ENCODE data around the gene ACSM6.
A peak's percentile ranks its signal among the peaks of the same experiment; 100 is the strongest.
"Not testable (repeated sequence)": the region's sequence is repeated elsewhere in the genome, so short reads cannot be mapped to it uniquely, and the experiment has no call there.

The ACSM6 gene, protein sequence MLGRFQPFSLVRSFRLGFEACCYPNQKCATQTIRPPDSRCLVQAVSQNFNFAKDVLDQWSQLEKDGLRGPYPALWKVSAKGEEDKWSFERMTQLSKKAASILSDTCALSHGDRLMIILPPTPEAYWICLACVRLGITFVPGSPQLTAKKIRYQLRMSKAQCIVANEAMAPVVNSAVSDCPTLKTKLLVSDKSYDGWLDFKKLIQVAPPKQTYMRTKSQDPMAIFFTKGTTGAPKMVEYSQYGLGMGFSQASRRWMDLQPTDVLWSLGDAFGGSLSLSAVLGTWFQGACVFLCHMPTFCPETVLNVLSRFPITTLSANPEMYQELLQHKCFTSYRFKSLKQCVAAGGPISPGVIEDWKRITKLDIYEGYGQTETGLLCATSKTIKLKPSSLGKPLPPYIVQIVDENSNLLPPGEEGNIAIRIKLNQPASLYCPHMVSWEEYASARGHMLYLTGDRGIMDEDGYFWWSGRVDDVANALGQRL

DNA sequence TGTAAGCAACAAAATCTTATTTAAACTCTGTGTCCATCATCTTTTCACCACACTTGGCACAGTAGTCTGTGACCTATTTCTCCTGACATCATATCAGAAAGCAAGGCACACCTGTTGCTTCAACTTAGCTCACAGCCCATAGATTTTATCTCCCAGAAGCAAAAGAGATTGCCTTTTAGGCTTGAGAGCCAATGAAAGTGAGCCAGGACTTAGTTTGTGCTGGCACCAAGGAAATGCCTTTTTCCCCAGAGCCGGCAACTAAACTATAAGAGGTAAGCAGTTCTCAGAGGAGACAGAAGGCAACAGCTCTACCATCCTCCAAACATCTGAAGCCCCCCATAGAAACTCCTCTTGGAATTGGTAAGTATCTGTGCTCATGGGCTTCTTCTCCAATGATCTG is at the start of gene ACSM6:
Gene ACSM6 (plus strand): TSS at position 295 of the 400 bp plus-strand sequence. CDS start 248 bp downstream, outside the sequence.
- DNase-seq: no peak

DNA sequence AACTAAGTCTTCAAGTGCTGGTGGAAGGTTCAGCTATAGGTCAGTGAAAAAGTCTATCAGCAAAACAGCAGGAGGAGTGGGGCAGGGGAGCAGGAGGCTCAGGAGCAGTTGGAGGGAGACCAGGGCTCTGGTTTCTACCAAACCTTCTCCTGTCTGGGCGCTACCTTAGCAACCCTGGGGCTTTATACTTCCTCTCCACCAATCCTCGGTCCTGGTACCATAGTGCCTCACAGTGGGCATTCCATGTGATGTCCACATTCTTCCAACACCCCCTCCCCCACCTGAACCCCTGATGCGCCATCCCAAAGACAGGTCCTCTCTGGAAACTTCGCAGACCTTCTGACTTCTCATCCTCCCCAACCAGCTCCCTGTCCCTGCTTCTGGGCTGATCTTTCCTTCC is 25.3 kb upstream of the ACSM6 start:
- DNase-seq: no peak

- no peak for DNase-seq
Observed at GRCh38 chr10:95169522-95169921, 24.5 kb upstream of the ACSM6 start.

DNA sequence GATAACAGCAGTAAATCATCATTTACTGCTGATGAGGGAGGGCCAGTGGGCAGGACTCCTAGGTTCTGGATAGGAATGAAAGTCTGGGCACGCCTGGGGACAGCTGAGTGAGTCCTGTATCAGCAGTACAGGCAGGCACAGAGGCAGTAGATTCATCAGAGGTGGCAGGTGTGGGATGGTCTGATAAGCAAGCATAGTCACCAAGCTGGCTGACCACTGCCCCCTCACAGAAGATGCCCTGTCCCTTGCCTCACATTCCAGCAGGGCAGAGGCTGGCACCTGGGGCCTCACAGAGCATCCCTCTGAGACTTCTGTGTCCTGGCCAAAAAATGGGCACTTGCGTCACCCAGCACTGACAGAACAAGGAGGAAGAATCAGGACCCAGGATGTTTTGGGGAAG is 23.2 kb upstream of the ACSM6 start:
- no peak for DNase-seq

GRCh38 chr10:95171336-95171735 is 22.7 kb upstream of the ACSM6 start:
- no peak for DNase-seq

- no peak for DNase-seq
Observed at GRCh38 chr10:95172851-95173250, 21.2 kb upstream of the ACSM6 start.

GRCh38 chr10:95176101-95176500 is 17.9 kb upstream of the ACSM6 start:
- no peak for DNase-seq

DNA sequence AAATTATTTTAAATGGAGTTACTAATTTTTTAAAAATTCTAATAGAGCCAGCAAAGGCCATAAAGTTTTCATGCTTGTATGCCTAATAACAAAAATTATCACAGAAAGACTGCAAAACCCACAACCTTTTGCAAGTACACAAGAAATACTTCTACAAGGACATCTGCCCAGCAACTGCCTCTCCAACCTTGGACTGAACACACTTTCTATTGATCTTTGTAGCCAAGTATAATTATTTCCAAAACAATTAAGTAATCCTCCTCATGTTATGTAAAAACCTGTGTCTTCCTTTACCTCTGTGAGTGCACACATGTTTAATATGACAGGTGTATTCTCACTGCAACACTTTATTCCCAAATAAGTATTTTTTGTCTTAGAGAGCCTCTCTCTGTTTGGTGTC is 16.6 kb upstream of the ACSM6 start:
- DNase-seq: no peak

DNA sequence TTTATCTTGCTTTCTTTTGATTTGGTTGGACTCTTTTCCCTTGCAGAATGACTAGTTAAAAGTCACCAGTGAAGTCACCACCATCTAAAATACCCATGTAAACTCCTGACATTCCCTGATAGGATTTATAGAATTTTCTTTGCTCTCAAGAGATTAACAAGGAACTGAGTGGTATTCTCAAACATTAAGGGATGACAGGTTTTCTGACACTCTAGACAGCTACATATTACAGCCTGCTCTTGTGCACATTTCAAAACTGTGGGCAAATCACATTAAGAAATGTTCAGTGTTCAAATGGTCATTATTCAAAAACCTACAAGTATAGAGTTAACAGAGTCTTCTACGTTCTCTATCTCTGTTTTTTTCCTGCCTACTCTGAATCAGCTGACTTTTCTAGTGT is 15.8 kb upstream of the ACSM6 start:
- no peak for DNase-seq

DNA sequence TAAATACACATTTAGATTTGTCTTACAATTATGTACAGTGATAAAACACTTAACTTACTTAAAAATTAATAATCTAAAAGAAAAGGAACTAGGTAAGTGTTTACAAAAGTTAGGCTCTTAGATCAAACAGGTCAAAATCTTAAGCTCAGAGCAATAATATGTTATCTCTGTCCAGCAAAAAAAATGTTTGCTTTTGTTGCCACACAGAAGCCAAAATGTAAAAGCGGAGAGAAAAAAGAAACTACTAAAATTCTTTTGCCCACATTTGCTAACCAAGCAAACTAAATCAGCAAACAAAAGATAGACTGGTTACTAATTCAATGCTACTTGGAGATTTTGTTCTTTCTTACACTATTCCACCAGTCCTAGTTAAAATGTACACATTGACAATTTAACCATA is 15.2 kb upstream of the ACSM6 start:
- DNase-seq: no peak

DNA sequence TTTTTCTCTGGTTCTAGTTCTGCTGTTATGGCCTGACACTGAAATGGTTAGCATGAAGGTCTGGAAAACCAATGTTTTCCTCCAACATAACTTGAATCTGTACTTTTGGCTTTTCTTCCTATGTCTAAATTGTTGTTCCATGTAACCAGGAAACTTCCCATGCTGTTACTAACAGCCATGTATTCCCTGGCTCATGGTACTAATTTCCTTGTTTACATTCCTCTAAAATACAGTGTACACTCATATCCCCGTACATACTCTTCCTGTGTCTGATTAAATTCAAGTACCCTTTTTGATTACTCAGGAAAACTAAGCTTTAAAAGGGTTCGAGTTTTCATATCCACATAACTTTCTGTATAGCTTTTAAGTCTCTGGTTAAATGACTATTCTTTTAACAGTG is 12.3 kb upstream of the ACSM6 start:
- no peak for DNase-seq

DNA sequence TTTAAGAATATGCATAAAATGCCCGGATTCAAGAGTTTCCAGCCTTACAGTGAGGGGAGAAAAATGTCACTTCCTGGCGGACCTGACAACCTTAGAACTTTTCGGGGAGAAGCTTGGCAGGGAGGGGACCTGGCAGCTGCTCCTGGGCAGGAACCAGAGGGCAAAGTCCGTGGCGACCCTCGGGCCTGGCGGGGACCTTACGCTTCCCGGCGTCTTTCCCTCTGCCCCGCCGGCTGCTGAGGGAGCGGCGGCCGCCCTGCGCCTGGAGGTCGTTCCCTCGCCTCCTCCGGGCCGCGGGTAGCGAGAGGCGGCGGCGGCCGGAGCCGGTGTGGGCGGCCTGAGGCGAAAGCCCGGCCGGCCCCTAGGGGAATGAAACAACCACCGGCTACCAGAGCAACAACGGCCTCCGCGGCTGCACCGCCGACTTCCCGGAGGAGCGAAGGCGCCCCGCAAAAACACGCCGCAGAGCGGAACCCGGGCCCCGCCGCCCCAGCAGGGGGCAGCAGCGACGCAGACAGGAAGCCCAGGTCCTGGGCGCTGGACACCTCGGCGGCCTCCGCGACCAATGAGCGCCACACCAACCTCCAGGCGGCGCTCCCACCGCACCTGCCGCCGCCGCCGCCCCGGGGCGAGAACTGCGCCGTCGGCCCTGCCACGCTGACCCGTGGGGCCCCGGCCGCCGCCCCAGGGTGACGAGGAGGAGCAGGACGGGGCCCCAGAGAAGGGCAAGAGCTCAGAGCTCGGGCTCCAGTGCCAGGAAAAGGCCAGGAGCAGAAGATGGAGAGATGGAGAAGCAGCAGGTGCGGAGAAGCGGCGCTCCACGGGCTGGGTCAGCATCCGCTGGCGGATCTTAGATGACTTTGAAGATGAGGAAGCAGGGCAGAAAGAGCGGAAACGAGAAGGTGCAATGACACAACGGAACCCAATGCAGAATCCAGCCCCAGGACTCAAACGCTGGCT is 10.5 kb upstream of the ACSM6 start:
- DNase-seq: peak; percentile 82

- DNase-seq: no peak
Observed at GRCh38 chr10:95187617-95188016, 6.4 kb upstream of the ACSM6 start.

- DNase-seq: no peak
Observed at GRCh38 chr10:95188593-95188992, 5.4 kb upstream of the ACSM6 start.

- peak; percentile 14 for DNase-seq
Observed at GRCh38 chr10:95196046-95196445, 2.0 kb downstream of the ACSM6 start.

DNA sequence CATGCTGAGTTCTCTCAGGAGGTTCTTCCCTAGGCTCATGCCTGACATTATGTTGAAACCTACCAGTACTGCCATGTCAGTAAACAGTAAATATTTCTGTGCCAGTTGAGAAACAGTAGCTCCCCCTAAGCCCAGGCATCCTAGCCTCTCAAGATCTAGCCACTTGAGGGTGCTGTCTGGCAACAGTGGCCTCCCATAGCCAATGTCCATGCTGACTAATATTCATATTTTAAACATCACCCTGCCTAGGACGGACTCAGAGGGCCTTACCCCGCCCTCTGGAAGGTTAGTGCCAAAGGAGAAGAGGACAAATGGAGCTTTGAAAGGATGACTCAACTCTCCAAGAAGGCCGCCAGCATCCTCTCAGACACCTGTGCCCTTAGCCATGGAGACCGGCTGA is 7.7 kb downstream of the ACSM6 start:
- no peak for DNase-seq

DNA sequence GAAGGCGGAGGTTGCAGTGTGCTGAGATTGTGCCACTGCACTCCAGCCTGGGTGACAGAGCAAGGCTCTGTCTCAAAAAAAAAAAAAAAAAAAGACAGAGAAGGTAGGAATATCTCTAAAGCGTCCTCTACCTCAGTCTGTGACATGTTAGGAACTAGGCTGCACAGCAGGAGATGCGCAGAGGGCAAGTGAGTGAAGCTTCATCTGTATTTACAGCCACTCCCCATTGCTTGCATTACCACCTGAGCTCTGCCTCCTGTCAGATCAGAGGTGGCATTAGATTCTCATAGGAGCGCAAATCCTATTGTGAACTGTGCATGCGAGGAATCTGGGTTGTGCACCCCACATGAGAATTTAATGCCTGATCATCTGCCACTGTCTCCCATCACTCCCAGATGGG is 8.8 kb downstream of the ACSM6 start:
- DNase-seq: not testable (repeated sequence)

DNA sequence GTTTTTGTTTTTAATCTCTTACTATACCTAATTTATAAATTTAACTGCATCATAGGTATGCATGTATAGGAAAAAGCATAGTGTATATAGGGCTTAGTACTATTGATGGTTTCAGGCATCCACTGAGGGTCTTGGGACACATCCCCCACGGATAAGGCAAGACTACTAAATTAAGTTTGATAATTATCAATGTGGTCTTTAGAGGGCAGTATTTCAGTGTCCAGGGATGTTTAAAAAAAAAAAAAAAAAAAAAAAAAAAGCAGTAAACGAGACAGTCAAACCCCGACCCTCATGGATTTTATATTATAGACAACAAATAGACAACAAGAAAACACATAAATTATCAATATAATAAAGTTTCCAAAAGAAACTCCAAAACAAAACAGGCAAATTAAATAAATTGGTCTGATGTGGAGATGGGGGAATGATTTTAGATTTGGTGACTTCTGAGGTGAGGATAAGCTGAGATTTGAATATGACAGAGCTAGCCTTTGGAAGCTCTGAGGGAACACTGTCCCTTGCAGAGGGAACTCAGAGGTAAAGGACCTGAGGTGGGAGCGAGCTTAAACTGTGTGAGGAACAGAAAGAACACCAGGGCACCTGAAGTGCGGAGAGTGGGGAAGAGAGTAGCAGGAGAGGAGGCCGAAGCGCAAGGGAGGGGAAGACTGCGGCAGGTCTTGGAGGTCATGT is 14.8 kb downstream of the ACSM6 start:
- DNase-seq: peak; percentile 2

GRCh38 chr10:95209509-95210127 is 15.6 kb downstream of the ACSM6 start:
- no peak for DNase-seq

DNA sequence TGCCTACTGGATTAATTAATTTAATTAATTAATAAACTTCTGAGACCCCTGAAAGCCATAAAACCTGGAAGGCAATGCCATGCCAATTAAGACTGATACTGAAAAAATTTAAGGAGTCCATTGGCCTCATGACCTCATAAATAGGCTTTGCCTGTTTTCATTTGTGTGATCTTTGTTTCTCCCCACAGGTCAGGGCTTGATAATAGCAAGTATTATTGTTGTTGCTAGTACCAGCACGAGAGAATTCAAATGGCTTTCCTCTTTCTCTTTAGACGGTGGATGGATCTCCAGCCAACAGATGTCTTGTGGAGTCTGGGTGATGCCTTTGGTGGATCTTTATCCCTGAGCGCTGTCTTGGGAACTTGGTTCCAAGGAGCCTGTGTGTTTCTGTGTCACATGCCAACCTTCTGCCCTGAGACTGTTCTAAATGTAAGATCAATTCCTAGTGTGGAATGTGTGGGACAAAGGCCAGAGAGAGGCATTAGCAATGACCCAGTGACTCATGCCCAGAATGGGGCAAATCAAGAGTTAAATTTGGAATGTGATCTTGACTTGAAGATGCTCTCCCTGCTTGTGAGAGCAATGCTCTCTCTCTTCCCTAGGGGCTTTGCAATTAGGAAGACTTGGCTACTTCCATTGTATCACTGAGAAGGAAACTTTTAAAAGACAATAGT is 17.7 kb downstream of the ACSM6 start:
- DNase-seq: no peak

GRCh38 chr10:95214369-95214768 is 20.3 kb downstream of the ACSM6 start:
- peak; percentile 53 for DNase-seq

DNA sequence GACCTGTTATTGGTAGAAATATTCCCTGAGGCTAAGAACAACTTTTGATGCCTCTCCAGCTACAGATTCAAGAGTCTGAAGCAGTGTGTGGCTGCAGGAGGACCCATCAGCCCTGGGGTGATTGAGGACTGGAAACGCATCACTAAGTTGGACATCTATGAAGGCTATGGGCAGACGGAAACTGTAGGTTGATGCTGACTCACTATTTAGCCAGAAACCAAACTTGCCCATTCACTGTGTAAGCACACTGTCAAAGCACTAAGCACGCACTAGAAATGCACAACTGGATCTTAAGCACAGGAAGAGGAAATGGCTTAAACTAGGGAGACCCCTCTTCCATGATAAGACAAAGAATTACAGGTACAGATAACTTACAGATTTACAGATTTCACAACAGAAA is 20.8 kb downstream of the ACSM6 start:
- no peak for DNase-seq
